OCI-LY1 (cell line): Measurements from ENCODE around the gene PM20D1.
"Not testable (repeated sequence)": the region's sequence is repeated elsewhere in the genome, so short reads cannot be mapped to it uniquely, and the experiment has no call there.

Experiments
- CTCF ChIP-seq: fragments of 200-600 bp; sonication (generic), shearing (Covaris generic); IDR thresholded peaks from 2 replicates; pipeline ENCODE4 v1.5.1; 2017; ENCODE audit warnings: mild to moderate bottlenecking, antibody characterized with exemption, low read length, moderate library complexity, mixed read lengths
- EZH2 ChIP-seq: fragments of 200-600 bp; sonication (generic), shearing (Covaris generic); IDR thresholded peaks from 2 replicates; pipeline ENCODE4 v1.8.0; 2017; ENCODE audit warnings: borderline replicate concordance, mixed run types, mild to moderate bottlenecking, antibody characterized with exemption, low read length, moderate library complexity, mixed read lengths

GRCh38 chr1:205891481-205891880, 41.5 kb upstream of the PM20D1 start:
- not testable (repeated sequence) for TF ChIP-seq CTCF, EZH2
